22Rv1 (cell line): ENCODE results near the gene LRRC38.

ENCODE experiments used
- CTCF ChIP-seq: fragments of 450-650 bp; IDR thresholded peaks from 2 replicates; pipeline ENCODE4 v1.5.1; 2017; ENCODE audit warnings: mild to moderate bottlenecking
- ZFX ChIP-seq: fragments of 450-650 bp; IDR thresholded peaks from 2 replicates; pipeline ENCODE4 v1.6.1; 2017; ENCODE audit warnings: antibody characterized with exemption, borderline replicate concordance

GRCh38 chr1:13507075-13507474 lies 6.7 kb downstream of the LRRC38 start:
- TF ChIP-seq CTCF (no peak), ZFX (no peak)
